Liver (tissue), 3 donors: ENCODE results near the gene KCNJ3.

Experiments
- EGR1 ChIP-seq, 2 donors: IDR thresholded peaks; 2 replicates each; pipeline ENCODE4 v1.6.1; 2016 to 2018; ENCODE audit warnings: antibody characterized with exemption in 2 of 2, low read depth in 2 of 2
- JUND ChIP-seq, 2 donors: IDR thresholded peaks; 2 replicates each; pipeline ENCODE4 v1.6.1; 2016; ENCODE audit warnings: antibody characterized with exemption in 2 of 2
- RXRA ChIP-seq, 2 donors: IDR thresholded peaks; 2 replicates each; pipeline ENCODE4 v1.6.1; 2017 to 2018; ENCODE audit warnings: antibody characterized with exemption in 2 of 2, mild to moderate bottlenecking in 1 of 2
- TAF1 ChIP-seq: conservative IDR thresholded peaks from 2 replicates; pipeline ENCODE4 v1.6.1; 2016; ENCODE audit warnings: antibody characterized with exemption, mild to moderate bottlenecking
- YY1 ChIP-seq: IDR thresholded peaks from 2 replicates; pipeline ENCODE4 v1.6.1; 2016; ENCODE audit warnings: antibody characterized with exemption, mild to moderate bottlenecking
- TF ChIP-seq, protein P1 (sequence below): fragments of 150-350 bp; IDR thresholded peaks from 2 replicates; pipeline ENCODE4 v1.5.1; 2017; ENCODE audit warnings: improper control_type of control experiment, low read depth, low read length; ENCODE audit not compliant: missing input control
- TF ChIP-seq, protein P2 (sequence below): IDR thresholded peaks from 2 replicates; pipeline ENCODE4 v1.6.1; 2016; ENCODE audit warnings: antibody characterized with exemption
- donor health status: healthy.
- donor health status: healthy.

DNA sequence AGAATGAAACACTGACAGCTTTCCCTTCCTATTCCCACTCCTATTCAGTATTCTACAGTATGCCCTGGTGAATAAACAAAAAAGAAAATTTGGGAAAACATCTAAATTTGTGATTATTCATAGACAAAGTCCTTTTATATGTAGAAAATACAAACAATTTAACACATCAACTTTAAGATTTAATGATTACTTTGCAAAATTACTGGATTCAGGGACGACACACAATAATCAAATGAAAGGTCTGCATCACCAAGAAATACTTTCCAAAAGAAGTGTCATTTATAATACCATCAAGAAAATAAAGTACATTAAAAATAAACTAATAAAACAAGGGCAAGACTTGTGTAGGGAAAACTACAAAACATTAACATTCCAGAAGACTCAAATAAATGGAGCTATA lies 199.8 kb downstream of the KCNJ3 start:
- TF ChIP-seq, protein P1, sequence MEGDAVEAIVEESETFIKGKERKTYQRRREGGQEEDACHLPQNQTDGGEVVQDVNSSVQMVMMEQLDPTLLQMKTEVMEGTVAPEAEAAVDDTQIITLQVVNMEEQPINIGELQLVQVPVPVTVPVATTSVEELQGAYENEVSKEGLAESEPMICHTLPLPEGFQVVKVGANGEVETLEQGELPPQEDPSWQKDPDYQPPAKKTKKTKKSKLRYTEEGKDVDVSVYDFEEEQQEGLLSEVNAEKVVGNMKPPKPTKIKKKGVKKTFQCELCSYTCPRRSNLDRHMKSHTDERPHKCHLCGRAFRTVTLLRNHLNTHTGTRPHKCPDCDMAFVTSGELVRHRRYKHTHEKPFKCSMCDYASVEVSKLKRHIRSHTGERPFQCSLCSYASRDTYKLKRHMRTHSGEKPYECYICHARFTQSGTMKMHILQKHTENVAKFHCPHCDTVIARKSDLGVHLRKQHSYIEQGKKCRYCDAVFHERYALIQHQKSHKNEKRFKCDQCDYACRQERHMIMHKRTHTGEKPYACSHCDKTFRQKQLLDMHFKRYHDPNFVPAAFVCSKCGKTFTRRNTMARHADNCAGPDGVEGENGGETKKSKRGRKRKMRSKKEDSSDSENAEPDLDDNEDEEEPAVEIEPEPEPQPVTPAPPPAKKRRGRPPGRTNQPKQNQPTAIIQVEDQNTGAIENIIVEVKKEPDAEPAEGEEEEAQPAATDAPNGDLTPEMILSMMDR: no peak
- TF ChIP-seq TAF1 (no peak), RXRA (IDR thresholded peaks at IDR 0.05) (no peak), EGR1 (IDR thresholded peaks at IDR 0.05; ENCODE audit: low read depth in 2 of 2) (no peak), JUND (IDR thresholded peaks at IDR 0.05) (no peak), YY1 (no peak)
- TF ChIP-seq, protein P2, sequence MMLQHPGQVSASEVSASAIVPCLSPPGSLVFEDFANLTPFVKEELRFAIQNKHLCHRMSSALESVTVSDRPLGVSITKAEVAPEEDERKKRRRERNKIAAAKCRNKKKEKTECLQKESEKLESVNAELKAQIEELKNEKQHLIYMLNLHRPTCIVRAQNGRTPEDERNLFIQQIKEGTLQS: no peak
